Loucy (cell line): ENCODE measurements around the gene ASH1L.
"Not testable (repeated sequence)": the region's sequence is repeated elsewhere in the genome, so short reads cannot be mapped to it uniquely, and the experiment has no call there.

Source experiments
- H2AFZ ChIP-seq: fragments of 200-600 bp; sonication (generic); 2 replicates; pipeline ENCODE4 v1.6.0; 2016; ENCODE audit warnings: antibody characterized with exemption, mild to moderate bottlenecking, low read length, moderate library complexity
- H3F3A ChIP-seq: fragments of 200-600 bp; 2 replicates; pipeline ENCODE4 v1.6.0; 2016; ENCODE audit warnings: antibody characterized with exemption, low read depth, mild to moderate bottlenecking
- H3K27me3 ChIP-seq: fragments of 200-600 bp; sonication (generic); 2 replicates; pipeline ENCODE4 v1.6.1; 2014; ENCODE audit warnings: low read length, mild to moderate bottlenecking; ENCODE audit not compliant: insufficient read depth, poor library complexity, severe bottlenecking
- H3K36me3 ChIP-seq: fragments of 200-600 bp; sonication (generic); 2 replicates; pipeline ENCODE4 v1.6.1; 2016; ENCODE audit warnings: low read length; ENCODE audit not compliant: insufficient read depth
- H3K4me1 ChIP-seq: fragments of 200-600 bp; sonication (generic); 2 replicates; pipeline ENCODE4 v1.5.1; 2014; ENCODE audit warnings: low read length, mild to moderate bottlenecking; ENCODE audit not compliant: insufficient read depth, poor library complexity, severe bottlenecking
- H3K4me2 ChIP-seq: fragments of 200-600 bp; sonication (generic); 2 replicates; pipeline ENCODE4 v1.6.0; 2014; ENCODE audit warnings: antibody characterized with exemption, low read length, low read depth, mild to moderate bottlenecking; ENCODE audit not compliant: poor library complexity, severe bottlenecking
- H3K4me3 ChIP-seq: fragments of 200-600 bp; sonication (generic); 2 replicates; pipeline ENCODE4 v1.5.1; 2014; ENCODE audit warnings: low read length, mild to moderate bottlenecking, mixed read lengths; ENCODE audit not compliant: poor library complexity, severe bottlenecking
- H3K79me2 ChIP-seq: fragments of 200-600 bp; sonication (generic); 2 replicates; pipeline ENCODE4 v1.6.1; 2014; ENCODE audit warnings: low read length; ENCODE audit not compliant: insufficient read depth
- H3K9ac ChIP-seq: fragments of 200-600 bp; sonication (generic); 2 replicates; pipeline ENCODE4 v1.6.0; 2014; ENCODE audit warnings: mild to moderate bottlenecking, low read depth, low read length, moderate library complexity; ENCODE audit not compliant: poor library complexity, severe bottlenecking
- H3K9me2 ChIP-seq: fragments of 200-600 bp; sonication (generic); replicated peaks from 2 replicates; pipeline ENCODE4 v1.6.1; 2016; ENCODE audit warnings: low read depth, low read length, mixed read lengths
- H3K9me3 ChIP-seq: fragments of 200-600 bp; sonication (generic); 2 replicates; pipeline ENCODE4 v1.6.1; 2014; ENCODE audit warnings: mild to moderate bottlenecking, antibody characterized with exemption, low read length, low read depth; ENCODE audit not compliant: insufficient read depth
- H4K20me1 ChIP-seq: fragments of 200-600 bp; sonication (generic); 2 replicates; pipeline ENCODE4 v1.6.0; 2014; ENCODE audit warnings: antibody characterized with exemption, low read length, mild to moderate bottlenecking; ENCODE audit not compliant: insufficient read depth, poor library complexity, severe bottlenecking
- EZH2phosphoT487 ChIP-seq: fragments of 200-600 bp; IDR thresholded peaks from 2 replicates; pipeline ENCODE4 v1.6.1; 2018; ENCODE audit warnings: antibody characterized with exemption, mild to moderate bottlenecking, moderate library complexity, borderline replicate concordance
- TF ChIP-seq, protein P1 (sequence below): fragments of 200-600 bp; sonication (generic); conservative IDR thresholded peaks from 2 replicates; pipeline ENCODE4 v1.5.1; 2014; ENCODE audit warnings: mild to moderate bottlenecking, antibody characterized with exemption, low read length

ASH1L gene

DNA sequence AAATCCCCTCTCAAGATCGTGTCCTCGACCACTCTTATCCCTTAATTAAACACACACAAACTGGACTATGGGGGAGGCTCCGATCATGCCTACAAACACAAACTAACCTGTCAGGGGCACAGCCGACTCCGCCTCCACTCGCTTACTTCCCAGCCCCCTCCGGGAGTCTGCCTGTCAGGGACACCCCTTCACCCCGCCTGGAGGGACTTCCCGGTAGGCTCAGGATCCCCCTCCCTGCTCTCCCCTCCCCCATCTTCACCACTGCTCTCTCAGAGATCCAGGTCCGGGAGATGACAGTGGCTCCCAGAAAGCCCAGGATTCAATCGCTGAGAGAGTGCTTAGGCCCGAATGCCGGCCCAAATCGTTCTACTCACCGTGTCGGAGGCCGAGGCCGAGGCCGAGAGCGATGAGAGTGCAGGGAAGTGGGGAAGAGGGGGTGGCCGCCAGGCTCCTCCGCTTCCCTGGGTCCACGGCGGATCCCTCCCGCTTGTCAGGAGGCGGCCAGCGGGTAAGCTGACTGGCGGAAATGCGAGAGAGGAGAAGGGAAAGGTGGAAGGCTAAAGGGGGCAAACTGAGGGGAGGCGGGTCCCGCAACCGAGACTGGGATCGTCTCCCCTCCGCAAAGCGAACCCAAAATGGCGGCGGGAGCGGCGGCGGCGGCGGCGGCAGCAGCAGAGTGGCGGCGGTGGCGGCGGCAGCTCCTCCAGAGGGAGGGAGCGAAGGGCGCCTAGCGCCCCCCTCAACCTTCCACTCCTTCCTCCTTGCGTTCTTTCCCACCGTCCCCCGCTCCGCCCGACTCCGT lies 623 bp downstream of the ASH1L start:
- H3K4me1 ChIP-seq: peaks cover 29% of the 10 kb centered on the region
- not testable (repeated sequence) for H3K36me3 ChIP-seq, H3K9me3 ChIP-seq, H3K27me3 ChIP-seq, H3F3A ChIP-seq, H3K9me2 ChIP-seq
- H3K4me3 ChIP-seq: peak overlapping the region; percentile 76
- H3K4me2 ChIP-seq: peak overlapping the region; percentile 61
- peaks cover 54% of the 10 kb centered on the region for H4K20me1 ChIP-seq
- peak overlapping the region; percentile 98 for H3K9ac ChIP-seq
- H2AFZ ChIP-seq: peak overlapping the region; percentile 96
- peaks cover 87% of the 10 kb centered on the region for H3K79me2 ChIP-seq

DNA sequence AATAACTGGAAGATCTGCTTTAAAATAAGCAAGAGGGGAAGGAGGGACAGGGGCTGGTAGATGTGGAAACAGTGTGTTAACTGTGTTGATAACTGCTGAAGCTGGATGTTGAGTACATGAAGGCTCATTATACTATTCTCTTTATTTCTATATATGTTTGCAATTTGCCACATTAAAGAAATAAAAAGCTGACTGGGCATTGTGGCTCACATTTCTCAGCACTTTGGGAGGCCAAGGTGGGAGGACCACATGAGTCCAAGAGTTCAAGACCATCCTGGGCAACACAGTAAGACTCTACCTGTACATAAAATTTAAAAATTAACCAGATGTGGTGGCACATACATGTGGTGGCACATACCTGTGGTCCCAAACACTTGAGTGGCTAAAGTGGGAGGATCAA lies 6.7 kb downstream of the ASH1L start:
- Histone ChIP-seq H3K9ac (no peak overlapping the region), H3K9me3 (no peaks in the 10 kb centered on the region), H3K4me2 (peak overlapping the region; percentile 7), H3F3A (no peaks in the 10 kb centered on the region), H2AFZ (no peak overlapping the region), H3K27me3 (no peaks in the 10 kb centered on the region), H3K9me2 (no peaks in the 10 kb centered on the region), H3K79me2 (peaks cover 99% of the 10 kb centered on the region), H3K36me3 (0 out of 2 replicates have a peak, but pooled peaks cover 9% of the 10 kb centered on the region), H3K4me3 (no peak overlapping the region), H3K4me1 (peaks cover 16% of the 10 kb centered on the region), H4K20me1 (peaks cover 77% of the 10 kb centered on the region)
- TF ChIP-seq, protein P1, sequence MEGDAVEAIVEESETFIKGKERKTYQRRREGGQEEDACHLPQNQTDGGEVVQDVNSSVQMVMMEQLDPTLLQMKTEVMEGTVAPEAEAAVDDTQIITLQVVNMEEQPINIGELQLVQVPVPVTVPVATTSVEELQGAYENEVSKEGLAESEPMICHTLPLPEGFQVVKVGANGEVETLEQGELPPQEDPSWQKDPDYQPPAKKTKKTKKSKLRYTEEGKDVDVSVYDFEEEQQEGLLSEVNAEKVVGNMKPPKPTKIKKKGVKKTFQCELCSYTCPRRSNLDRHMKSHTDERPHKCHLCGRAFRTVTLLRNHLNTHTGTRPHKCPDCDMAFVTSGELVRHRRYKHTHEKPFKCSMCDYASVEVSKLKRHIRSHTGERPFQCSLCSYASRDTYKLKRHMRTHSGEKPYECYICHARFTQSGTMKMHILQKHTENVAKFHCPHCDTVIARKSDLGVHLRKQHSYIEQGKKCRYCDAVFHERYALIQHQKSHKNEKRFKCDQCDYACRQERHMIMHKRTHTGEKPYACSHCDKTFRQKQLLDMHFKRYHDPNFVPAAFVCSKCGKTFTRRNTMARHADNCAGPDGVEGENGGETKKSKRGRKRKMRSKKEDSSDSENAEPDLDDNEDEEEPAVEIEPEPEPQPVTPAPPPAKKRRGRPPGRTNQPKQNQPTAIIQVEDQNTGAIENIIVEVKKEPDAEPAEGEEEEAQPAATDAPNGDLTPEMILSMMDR: no peak
- no peak for TF ChIP-seq EZH2phosphoT487

DNA sequence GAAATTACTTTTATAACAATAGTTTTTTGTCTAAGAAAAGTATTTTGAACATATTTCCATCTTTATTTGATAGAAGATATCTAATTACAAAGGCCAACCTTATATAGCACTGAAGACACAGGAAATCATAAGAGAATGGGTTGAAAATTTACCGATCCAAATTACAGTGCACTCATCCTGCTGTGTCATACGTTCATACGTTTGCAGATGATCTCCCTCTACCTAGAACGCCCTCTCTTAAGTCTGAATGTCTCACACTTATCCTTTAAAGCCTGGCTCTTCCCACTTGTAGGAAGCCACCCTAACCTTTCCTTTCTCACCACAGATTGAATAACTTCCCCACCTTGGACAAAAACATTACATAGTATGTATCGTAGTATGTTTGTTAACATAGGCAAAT lies 9.3 kb downstream of the ASH1L start:
- H3F3A ChIP-seq: no peaks in the 10 kb centered on the region
- no peak for TF ChIP-seq EZH2phosphoT487
- TF ChIP-seq, protein P1: no peak
- no peak overlapping the region for H2AFZ ChIP-seq
- no peak overlapping the region for H3K9ac ChIP-seq
- H4K20me1 ChIP-seq: peaks cover 77% of the 10 kb centered on the region
- peaks cover 7% of the 10 kb centered on the region for H3K4me1 ChIP-seq
- H3K79me2 ChIP-seq: peaks cover 98% of the 10 kb centered on the region
- H3K4me2 ChIP-seq: peak overlapping the region; percentile 3
- H3K36me3 ChIP-seq: 0 out of 2 replicates have a peak, but pooled peaks cover 9% of the 10 kb centered on the region
- H3K4me3 ChIP-seq: no peak overlapping the region
- no peaks in the 10 kb centered on the region for H3K9me3 ChIP-seq
- no peaks in the 10 kb centered on the region for H3K27me3 ChIP-seq
- no peaks in the 10 kb centered on the region for H3K9me2 ChIP-seq

DNA sequence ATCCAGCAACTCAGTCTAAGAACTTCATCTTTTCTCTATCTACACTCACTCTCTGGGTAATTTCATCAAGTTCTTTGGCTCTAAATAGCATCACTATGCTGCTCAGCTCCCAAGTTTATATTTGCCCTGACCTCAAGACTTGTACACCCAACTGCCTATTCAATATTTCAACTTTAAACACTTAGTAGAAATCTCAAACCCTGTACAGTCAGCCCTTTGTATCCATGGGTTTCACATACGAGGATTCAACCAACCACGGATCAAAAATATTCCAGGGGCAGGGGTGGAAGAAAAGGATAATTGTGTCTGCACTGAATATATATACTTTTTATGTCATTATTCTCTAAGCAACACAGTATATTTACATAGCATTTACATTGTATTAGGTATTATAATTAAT lies 13.9 kb downstream of the ASH1L start:
- Histone ChIP-seq H3K9me2 (no peaks in the 10 kb centered on the region), H2AFZ (no peak overlapping the region), H3K4me3 (no peak overlapping the region), H3K4me1 (no peaks in the 10 kb centered on the region), H3K9ac (no peak overlapping the region), H3K36me3 (no peaks in the 10 kb centered on the region), H4K20me1 (peaks cover 65% of the 10 kb centered on the region), H3K9me3 (no peaks in the 10 kb centered on the region), H3K27me3 (no peaks in the 10 kb centered on the region), H3K4me2 (no peak overlapping the region), H3K79me2 (peaks cover 99% of the 10 kb centered on the region), H3F3A (no peaks in the 10 kb centered on the region)
- no peak for TF ChIP-seq EZH2phosphoT487
- TF ChIP-seq, protein P1: no peak
